Prostate gland (tissue), 2 donors: ENCODE data around the gene FOXP1.

Experiments
- CTCF ChIP-seq, 4 experiments: fragments of 200-600 bp in 2 of 4; fragments of 450-650 bp in 2 of 4; sonication (generic) in 2 of 4; IDR thresholded peaks; 1 replicate in 3 of 4; 2 replicates in 1 of 4; pipeline ENCODE4 v1.5.1; 2016 to 2019; ENCODE audit warnings: antibody characterized with exemption in 4 of 4, mild to moderate bottlenecking in 2 of 4, moderate library complexity in 2 of 4
- POLR2AphosphoS5 ChIP-seq: sonication (generic); formaldehyde crosslinking; IDR thresholded peaks from one replicate; pipeline ENCODE4 v1.6.1; 2017; ENCODE audit warnings: antibody characterized with exemption

GRCh38 chr3:71322154-71322553 lies 261.4 kb downstream of the FOXP1 start:
- TF ChIP-seq CTCF (IDR thresholded peaks at IDR 0.05) (no peak), POLR2AphosphoS5 (no peak)
